Adrenal gland (tissue), 5 donors: ENCODE results near the gene GGPS1.

ENCODE experiments used
- POLR2A ChIP-seq, 2 donors: fragments of 450-650 bp; IDR thresholded peaks; one replicate each; pipeline ENCODE4 v1.6.1; 2017; ENCODE audit warnings: antibody characterized with exemption in 2 of 2, mild to moderate bottlenecking in 2 of 2, moderate library complexity in 1 of 2
- TF ChIP-seq, protein P1 (sequence below), 6 experiments: fragments of 450-650 bp in 4 of 6; fragments of 200-600 bp in 2 of 6; sonication (generic) in 1 of 6; IDR thresholded peaks; 1 replicate in 5 of 6; 2 replicates in 1 of 6; pipeline versions ENCODE4 v1.5.1 to v1.8.0; 2016 to 2021; ENCODE audit warnings: antibody characterized with exemption in 6 of 6, mild to moderate bottlenecking in 2 of 6, moderate library complexity in 1 of 6
- donor health status: DM: no; HTN: no; CAD: no.

DNA sequence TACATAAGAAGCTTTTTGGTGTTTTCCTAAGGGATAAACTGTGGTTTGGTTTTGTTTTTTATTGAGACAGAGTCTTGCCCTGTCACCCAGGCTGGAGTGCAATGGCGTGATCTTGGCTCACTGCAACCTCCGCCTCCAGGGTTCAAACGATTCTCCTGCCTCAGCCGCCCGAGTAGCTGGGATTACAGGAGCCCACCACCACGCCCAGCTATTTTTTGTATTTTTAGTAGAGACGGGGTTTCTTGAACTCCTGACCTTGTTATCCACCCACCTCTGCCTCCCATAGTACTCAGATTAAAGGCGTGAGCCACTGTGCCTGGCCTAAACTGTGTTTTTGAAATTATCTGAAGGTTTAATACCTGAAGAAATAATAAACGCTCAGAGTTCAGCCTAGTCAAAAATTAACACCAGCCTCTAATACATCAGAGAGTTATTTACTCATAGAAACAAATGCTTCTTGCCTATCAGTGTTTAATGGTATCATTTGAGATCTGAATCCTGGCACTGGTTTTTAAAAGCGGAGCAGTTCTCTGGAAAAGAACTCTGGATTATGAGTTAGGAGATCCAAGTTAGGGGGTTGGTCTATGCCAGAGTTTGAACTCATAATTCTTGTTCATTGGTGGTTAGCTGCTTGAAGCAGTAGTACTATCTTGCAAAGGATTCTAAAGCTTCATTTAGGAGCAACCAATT is 29.1 kb upstream of the GGPS1 start:
- TF ChIP-seq, protein P1, sequence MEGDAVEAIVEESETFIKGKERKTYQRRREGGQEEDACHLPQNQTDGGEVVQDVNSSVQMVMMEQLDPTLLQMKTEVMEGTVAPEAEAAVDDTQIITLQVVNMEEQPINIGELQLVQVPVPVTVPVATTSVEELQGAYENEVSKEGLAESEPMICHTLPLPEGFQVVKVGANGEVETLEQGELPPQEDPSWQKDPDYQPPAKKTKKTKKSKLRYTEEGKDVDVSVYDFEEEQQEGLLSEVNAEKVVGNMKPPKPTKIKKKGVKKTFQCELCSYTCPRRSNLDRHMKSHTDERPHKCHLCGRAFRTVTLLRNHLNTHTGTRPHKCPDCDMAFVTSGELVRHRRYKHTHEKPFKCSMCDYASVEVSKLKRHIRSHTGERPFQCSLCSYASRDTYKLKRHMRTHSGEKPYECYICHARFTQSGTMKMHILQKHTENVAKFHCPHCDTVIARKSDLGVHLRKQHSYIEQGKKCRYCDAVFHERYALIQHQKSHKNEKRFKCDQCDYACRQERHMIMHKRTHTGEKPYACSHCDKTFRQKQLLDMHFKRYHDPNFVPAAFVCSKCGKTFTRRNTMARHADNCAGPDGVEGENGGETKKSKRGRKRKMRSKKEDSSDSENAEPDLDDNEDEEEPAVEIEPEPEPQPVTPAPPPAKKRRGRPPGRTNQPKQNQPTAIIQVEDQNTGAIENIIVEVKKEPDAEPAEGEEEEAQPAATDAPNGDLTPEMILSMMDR (IDR thresholded peaks at IDR 0.05) = no peak
- no peak for TF ChIP-seq POLR2A (IDR thresholded peaks at IDR 0.05)
